ENCODE results near the gene SF3B5.

GRCh38 chr6:144115219-144115618 lies 19.8 kb upstream of the SF3B5 start:
- TF ChIP-seq CTCF (IDR thresholded peaks at IDR 0.05; ENCODE audit: insufficient read depth, low read length) (no peak), POLR2AphosphoS5 (IDR thresholded peaks at IDR 0.05; ENCODE audit: low read depth) (no peak), REST (IDR thresholded peaks at IDR 0.05; ENCODE audit: insufficient replicate concordance, low read depth) (no peak), GABPA (IDR thresholded peaks at IDR 0.05; ENCODE audit: low read depth) (no peak), SPI1 (IDR thresholded peaks at IDR 0.05; ENCODE audit: borderline replicate concordance, low read depth) (no peak)

All from HL-60 (cell line).